T-helper 17 cell (primary cell): Measurements from ENCODE around the gene BPIFB6. TPM values are rescaled to one million over a fixed set of nuclear protein-coding genes. Genes with fewer than 3 reads are reported as not detected.
A peak's percentile ranks its signal among the peaks of the same experiment; 100 is the strongest.

Source experiments
- ATAC-seq: fragments of 150-1000 bp; cut with Tn5 transposase; 2 replicates; pipeline ENCODE4 v1.10.0; 2021; ENCODE audit warnings: mild to moderate bottlenecking, moderate library complexity
- DNase-seq, 3 donors: peaks; one replicate each; pipeline versions ENCODE4 v3.0.0 to v3.0.0-alpha.2; 2020 to 2021
- H3K9me3 ChIP-seq: one replicate; pipeline ENCODE4 v1.7.0; 2013; ENCODE audit warnings: low read length, mild to moderate bottlenecking; ENCODE audit not compliant: control insufficient read depth, poor library complexity, severe bottlenecking
- H3K27ac Mint-ChIP-seq: one replicate; pipeline ENCODE4 v1.8.0; 2022; ENCODE audit warnings: mild to moderate bottlenecking, moderate library complexity, mixed read lengths
- H3K27me3 Mint-ChIP-seq: one replicate; pipeline ENCODE4 v1.8.0; 2022; ENCODE audit warnings: mixed read lengths
- H3K36me3 Mint-ChIP-seq: one replicate; pipeline ENCODE4 v1.8.0; 2022; ENCODE audit warnings: low read depth, mixed read lengths
- H3K4me1 Mint-ChIP-seq: one replicate; pipeline ENCODE4 v1.8.0; 2022; ENCODE audit warnings: mild to moderate bottlenecking, mixed read lengths
- H3K4me3 Mint-ChIP-seq: one replicate; pipeline ENCODE4 v1.8.0; 2022; ENCODE audit warnings: mild to moderate bottlenecking, moderate library complexity, mixed read lengths
- total RNA-seq, 4 donors: library from RNA in 2 of 4; stranded (reverse) in 2 of 4; gene quantifications; one replicate each; pipeline ENCODE4 v1.2.3 and lab custom pipeline; 2022 to 2026

Gene BPIFB6
- total RNA-seq, 2 donors from 2014 or later, result not detected

DNA sequence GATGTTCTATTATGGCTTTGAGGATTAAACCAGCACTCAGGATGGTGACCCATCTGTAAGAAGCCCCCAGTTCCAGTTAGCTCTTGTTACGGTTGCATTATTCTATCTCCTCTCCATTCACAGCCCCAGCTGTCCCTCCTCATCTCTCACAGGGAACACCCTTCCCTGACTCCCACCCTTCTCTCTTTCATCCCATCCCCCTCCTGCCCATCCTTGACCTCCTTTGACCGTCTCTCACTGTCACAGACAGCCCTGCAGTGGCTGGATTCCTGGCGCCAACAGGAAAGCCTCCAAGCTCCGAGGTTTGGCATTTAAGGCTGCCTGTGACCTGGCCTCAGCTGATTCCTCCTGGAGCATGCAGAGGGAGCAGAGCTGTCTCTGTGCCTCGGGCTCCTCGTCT is 43.8 kb downstream of the BPIFB6 start:
- H3K27me3 Mint-ChIP-seq, result no peaks in the 10 kb centered on the region
- no peaks in the 10 kb centered on the region for H3K9me3 ChIP-seq
- peaks cover 8% of the 10 kb centered on the region for H3K4me1 Mint-ChIP-seq
- no peak overlapping the region for H3K4me3 Mint-ChIP-seq
- H3K27ac Mint-ChIP-seq, result no peak overlapping the region
- ATAC-seq (no peak), DNase-seq (no peak)
- peaks cover 2% of the 10 kb centered on the region for H3K36me3 Mint-ChIP-seq

DNA sequence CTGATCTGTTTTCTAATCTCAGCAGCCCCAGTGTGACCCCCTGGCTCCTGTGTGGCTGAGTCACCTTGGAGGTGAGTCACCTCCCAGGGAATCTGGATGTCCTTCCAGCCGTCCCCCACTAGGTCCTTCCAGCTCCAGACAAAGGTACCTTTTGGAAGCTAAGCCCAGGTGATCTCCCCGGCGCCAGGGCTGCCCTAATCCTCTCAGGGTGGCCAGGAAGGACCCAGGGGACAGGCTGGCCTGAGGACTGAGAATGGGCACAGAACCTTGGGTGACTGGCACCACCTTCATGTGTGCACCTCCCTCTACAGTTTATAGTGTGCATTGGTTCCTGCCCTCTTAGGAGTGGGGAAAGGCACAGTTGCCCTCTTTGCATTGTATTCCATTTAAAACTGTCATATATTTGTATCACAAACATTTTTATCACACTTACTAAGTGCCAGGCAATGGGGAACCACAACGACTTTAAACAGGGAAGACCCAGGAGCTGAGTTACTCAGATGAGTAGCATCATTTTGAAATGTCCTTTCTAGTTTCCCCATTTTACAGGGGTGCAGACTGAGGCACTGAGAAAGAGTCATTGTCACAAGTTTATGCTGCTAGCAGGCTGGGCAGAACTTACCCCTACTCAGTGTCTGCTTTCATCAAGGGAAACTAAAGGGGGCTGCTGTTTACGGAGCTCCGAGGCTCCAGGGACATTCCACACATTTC is 45.4 kb downstream of the BPIFB6 start:
- H3K4me1 Mint-ChIP-seq, result peaks cover 6% of the 10 kb centered on the region
- no peak overlapping the region for H3K4me3 Mint-ChIP-seq
- H3K9me3 ChIP-seq, result no peaks in the 10 kb centered on the region
- DNase-seq, result no peak
- H3K36me3 Mint-ChIP-seq, result peaks cover 2% of the 10 kb centered on the region
- ATAC-seq, result no peak
- no peak overlapping the region for H3K27ac Mint-ChIP-seq
- H3K27me3 Mint-ChIP-seq, result no peaks in the 10 kb centered on the region

DNA sequence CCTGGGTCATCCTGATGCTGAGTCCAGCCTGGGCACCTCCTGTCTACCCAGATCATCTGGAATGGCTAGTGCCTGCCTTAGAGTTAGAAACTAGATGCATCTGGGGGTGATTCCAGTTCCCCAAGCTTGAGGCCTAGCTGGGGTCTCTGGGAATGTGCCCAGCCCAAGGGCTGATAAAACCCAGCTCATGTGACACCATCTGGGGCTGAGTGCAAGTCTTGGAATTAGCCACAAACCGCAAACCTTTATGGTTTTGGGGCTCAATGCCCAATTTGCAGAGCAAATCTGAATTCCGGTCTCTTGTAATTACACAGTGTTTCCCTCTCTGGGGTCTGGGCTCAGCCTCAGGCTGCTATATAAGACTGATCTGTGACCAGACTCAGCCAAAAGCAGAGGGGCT is 47.8 kb downstream of the BPIFB6 start, which contains the start of gene BPIFB4:
BPIFB4 (plus strand) TSS at position 385 of the 400 bp plus-strand sequence. CDS start 1,884 bp downstream, outside the sequence.
- H3K4me3 Mint-ChIP-seq, result no peak within 1 kb of the TSS
- ATAC-seq, result no peak

DNA sequence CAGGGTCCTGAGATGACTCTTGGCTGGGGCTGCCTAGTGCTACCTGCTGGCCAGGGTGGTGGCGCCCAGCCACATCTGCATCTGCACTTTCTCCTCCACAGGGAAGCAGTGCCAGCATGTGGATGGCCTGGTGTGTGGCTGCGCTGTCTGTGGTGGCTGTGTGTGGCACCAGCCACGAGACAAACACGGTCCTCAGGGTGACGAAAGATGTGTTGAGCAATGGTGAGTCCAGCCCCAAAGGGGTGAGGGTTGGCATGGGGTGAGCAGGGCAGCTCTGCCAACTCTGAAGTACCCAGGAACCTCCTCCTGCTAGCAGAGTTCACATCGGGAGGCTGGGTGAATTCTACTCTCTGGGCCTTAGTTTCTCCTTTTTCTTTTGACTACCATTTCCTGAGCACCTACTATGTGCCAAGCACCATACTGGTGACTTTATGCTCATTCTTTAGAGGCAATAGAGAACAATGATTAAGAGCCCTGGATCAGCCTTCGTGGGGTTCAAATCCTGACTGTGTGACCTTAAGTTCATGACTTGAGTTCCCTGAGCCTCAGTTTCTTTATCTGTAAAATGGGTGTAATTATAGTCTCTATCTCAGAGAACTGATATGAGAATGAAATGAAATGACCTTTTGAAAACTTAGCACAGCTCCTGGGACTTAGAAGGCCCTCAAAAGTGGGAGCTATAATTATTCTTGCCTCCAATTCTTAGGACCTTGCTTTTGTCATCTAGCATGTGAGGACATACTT is 50.1 kb downstream of the BPIFB6 start:
- no peaks in the 10 kb centered on the region for H3K27me3 Mint-ChIP-seq

More for the DNA sequence above, 47.8 kb downstream of the BPIFB6 start, which contains the start of gene BPIFB4:
- no peaks in the 10 kb centered on the region for H3K9me3 ChIP-seq
- no peak for DNase-seq
- H3K36me3 Mint-ChIP-seq, result peaks cover 2% of the 10 kb centered on the region
- H3K27ac Mint-ChIP-seq, result peak within 1 kb of the TSS; percentile 68
- no peaks in the 10 kb centered on the region for H3K27me3 Mint-ChIP-seq
- H3K4me1 Mint-ChIP-seq, result peaks cover 6% of the 10 kb centered on the region

DNA sequence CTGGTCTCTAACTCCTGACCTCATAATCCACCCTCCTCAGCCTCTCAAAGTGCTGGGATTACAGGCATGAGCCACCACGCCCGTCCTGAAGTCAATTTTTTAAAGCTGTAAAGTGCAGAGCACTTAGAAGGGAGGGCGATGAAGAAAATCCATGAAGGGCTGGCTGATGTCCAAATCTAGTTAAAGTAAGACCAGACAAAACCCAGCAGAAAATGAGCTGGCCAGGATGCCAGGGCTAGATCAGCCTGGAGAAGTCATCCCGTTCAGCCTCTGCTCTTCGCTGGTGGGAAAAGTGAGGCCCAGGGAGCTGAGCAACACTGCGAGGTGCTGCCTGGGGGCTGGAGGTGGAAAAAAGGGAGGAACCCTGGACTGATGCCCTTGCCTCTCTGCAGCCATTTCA is 51.1 kb downstream of the BPIFB6 start:
- Mint-ChIP-seq H3K27me3 (no peaks in the 10 kb centered on the region), H3K4me1 (no peaks in the 10 kb centered on the region), H3K36me3 (no peaks in the 10 kb centered on the region), H3K27ac (no peak overlapping the region), H3K4me3 (no peak overlapping the region)
- H3K9me3 ChIP-seq, result no peaks in the 10 kb centered on the region
- ATAC-seq, result no peak
- no peak for DNase-seq

More for the DNA sequence above, 50.1 kb downstream of the BPIFB6 start:
- no peak overlapping the region for H3K4me3 Mint-ChIP-seq
- no peaks in the 10 kb centered on the region for H3K9me3 ChIP-seq
- H3K36me3 Mint-ChIP-seq, result no peaks in the 10 kb centered on the region
- H3K4me1 Mint-ChIP-seq, result no peaks in the 10 kb centered on the region
- DNase-seq (no peak), ATAC-seq (no peak)
- no peak overlapping the region for H3K27ac Mint-ChIP-seq

DNA sequence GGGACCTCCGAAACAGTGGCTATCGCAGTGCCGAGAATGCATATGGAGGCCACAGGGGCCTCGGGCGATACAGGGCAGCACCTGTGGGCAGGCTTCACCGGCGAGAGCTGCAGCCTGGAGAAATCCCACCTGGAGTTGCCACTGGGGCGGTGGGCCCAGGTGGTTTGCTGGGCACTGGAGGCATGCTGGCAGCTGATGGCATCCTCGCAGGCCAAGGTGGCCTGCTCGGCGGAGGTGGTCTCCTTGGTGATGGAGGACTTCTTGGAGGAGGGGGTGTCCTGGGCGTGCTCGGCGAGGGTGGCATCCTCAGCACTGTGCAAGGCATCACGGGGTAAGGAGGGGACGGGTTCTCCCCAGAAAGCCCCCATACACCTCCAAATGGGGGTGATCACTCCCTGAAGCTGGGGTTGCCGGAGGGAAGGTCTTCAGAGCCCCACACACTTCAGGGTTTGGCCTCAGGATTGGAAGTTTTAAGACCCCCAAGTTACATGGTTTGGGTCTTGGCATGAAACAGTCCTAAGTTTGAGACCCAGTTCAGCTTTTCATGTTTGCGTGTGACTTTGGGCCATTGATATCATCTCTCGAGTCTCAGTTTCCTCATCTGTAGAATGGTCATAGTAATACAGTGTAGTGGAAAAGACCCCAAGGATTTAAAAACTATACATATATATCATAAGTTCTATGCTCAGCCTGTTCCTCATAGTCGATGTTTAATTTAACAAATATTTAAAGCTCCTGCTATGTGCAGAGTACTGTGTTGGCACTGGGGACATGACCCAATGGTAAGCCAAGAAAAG is 52.3 kb downstream of the BPIFB6 start:
- no peak overlapping the region for H3K27ac Mint-ChIP-seq
- H3K4me3 Mint-ChIP-seq, result no peak overlapping the region
- no peaks in the 10 kb centered on the region for H3K27me3 Mint-ChIP-seq
- no peaks in the 10 kb centered on the region for H3K9me3 ChIP-seq
- H3K4me1 Mint-ChIP-seq, result no peaks in the 10 kb centered on the region
- H3K36me3 Mint-ChIP-seq, result no peaks in the 10 kb centered on the region
- ATAC-seq (no peak), DNase-seq (no peak)

DNA sequence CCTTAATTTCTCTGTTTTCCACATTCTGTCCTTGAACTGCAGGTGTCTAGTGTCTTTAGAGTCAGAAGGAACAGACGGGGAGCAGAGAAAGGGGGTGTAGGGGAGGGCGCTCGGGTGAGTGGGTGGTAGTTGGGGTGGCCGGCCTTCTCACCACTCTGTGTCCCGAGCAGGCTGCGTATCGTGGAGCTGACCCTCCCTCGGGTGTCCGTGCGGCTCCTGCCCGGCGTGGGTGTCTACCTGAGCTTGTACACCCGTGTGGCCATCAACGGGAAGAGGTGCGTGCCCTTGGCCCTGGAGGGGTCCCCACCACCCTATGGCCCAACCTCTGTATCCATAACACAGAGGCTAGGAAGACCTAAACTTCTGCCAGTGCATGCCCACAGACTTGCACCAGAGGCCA is 53.3 kb downstream of the BPIFB6 start:
- H3K9me3 ChIP-seq, result no peaks in the 10 kb centered on the region
- Mint-ChIP-seq H3K4me3 (no peak overlapping the region), H3K27ac (no peak overlapping the region), H3K4me1 (no peaks in the 10 kb centered on the region), H3K36me3 (no peaks in the 10 kb centered on the region), H3K27me3 (no peaks in the 10 kb centered on the region)
- ATAC-seq (no peak), DNase-seq (no peak)

DNA sequence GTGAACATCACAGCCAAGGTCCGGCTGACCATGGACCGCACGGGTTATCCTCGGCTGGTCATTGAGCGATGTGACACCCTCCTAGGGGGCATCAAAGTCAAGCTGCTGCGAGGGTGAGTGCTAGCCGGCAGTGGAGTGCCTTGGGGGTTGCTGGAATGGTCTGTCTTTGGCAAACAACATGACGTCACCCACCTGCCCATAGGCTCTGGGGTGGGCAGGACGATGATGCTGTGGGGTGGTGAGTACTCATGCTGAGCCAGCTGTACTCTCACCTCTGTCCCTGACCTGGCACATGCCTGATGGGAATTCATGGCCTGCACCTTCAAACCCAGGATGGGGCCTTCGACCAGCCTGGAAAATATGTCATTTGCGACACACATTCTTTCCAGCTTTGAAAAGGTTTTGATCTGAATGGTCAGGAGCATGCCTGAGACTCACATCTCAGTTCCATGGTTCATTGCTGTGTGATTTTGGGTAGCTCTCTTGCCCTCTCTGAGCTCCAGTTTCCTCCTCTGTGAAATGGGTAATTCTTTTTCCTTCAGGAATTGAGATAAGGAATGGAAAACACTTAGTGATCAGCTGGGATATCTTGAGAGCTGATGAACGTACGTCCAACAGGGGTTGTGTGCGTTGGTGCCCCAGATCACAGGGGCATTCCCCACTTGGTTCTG is 54.7 kb downstream of the BPIFB6 start:
- no peaks in the 10 kb centered on the region for H3K9me3 ChIP-seq
- Mint-ChIP-seq H3K27me3 (no peaks in the 10 kb centered on the region), H3K4me3 (no peak overlapping the region), H3K27ac (peak overlapping the region; percentile 6), H3K4me1 (no peaks in the 10 kb centered on the region), H3K36me3 (no peaks in the 10 kb centered on the region)
- ATAC-seq, result no peak
- DNase-seq, result no peak

DNA sequence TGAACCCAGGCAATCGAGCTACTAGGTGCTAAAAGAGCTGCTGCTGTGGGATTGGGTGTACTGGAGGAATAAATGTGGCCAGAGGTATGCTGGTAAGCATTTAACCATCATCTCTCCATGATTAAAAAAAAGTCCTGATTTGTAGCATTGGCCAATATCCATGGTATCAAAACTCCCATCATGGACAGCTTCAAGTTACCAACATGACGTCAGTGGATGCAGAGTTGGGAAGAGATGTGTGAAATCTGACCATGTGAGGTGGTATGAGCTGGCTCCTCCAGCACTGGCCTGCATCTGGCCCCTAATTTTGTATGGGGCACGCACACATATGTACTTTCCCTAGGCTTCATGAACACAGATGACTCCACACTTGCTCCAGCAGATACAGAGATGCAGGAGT is 59.7 kb downstream of the BPIFB6 start:
- no peaks in the 10 kb centered on the region for H3K27me3 Mint-ChIP-seq
- no peak for DNase-seq
- no peaks in the 10 kb centered on the region for H3K9me3 ChIP-seq
- no peak overlapping the region for H3K27ac Mint-ChIP-seq
- H3K36me3 Mint-ChIP-seq, result no peaks in the 10 kb centered on the region
- H3K4me3 Mint-ChIP-seq, result no peak overlapping the region
- no peaks in the 10 kb centered on the region for H3K4me1 Mint-ChIP-seq
- no peak for ATAC-seq

DNA sequence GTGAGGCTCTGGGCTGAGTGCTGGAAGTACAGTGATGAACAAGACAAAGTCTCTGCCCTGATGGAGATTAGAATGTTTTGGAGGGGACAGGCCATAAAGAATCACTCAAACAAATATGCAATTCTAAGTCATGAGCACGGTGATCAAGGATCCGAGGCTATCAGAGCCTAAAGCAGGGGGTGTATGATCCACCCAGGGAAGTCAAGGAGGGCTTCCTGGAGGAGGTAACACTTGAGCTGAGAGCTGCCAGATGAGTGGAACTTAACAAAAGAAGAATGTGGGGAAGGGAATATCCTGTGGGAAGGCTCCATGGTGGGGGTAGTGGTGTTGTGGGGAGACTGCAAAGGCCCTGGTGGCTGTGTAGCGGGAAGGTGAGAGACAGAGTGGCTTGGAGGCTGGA is 60.2 kb downstream of the BPIFB6 start:
- no peak for DNase-seq

DNA sequence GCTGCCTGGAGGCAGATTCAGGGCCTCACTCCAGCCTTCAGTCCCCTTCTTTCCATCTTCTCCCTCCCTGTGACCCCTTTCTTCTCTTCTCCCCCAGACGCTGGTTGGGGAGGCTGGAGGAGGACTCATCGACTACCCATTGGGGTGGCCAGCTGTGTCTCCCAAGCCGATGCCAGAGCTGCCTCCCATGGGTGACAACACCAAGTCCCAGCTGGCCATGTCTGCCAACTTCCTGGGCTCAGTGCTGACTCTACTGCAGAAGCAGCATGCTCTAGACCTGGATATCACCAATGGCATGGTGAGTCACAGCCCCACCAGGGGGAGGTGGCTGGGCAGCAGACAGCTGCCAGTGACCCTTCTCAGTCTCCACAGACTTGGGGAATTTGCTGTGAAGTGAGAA is 60.9 kb downstream of the BPIFB6 start:
- H3K9me3 ChIP-seq, result no peaks in the 10 kb centered on the region
- DNase-seq (no peak), ATAC-seq (no peak)
- H3K27me3 Mint-ChIP-seq, result no peaks in the 10 kb centered on the region
- H3K36me3 Mint-ChIP-seq, result no peaks in the 10 kb centered on the region
- no peak overlapping the region for H3K4me3 Mint-ChIP-seq
- no peaks in the 10 kb centered on the region for H3K4me1 Mint-ChIP-seq
- H3K27ac Mint-ChIP-seq, result no peak overlapping the region

More for the DNA sequence above, 60.2 kb downstream of the BPIFB6 start:
- no peak for ATAC-seq
- H3K4me1 Mint-ChIP-seq, result no peaks in the 10 kb centered on the region
- peak overlapping the region; percentile 1 for H3K27ac Mint-ChIP-seq
- H3K4me3 Mint-ChIP-seq, result no peak overlapping the region
- no peaks in the 10 kb centered on the region for H3K27me3 Mint-ChIP-seq
- H3K9me3 ChIP-seq, result no peaks in the 10 kb centered on the region
- no peaks in the 10 kb centered on the region for H3K36me3 Mint-ChIP-seq

DNA sequence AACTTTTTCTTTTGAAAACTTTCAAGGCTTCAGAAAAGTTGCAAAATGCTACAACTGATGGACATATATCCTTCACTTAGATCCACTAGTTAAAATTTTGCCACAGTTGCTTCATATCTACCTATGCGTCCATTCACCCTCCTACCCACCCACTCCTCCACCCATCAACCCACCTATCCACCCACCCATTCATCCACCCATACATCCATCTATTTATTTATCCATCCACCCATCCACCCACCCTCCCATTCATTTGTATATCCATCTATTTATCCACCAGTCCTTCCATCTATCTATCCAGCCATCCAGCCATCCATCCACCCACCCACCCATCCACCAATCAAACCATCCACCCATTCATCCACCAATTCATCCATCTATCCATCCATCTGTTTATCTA is 61.6 kb downstream of the BPIFB6 start:
- H3K9me3 ChIP-seq, result no peaks in the 10 kb centered on the region
- DNase-seq (no peak), ATAC-seq (no peak)
- no peaks in the 10 kb centered on the region for H3K27me3 Mint-ChIP-seq
- H3K36me3 Mint-ChIP-seq, result no peaks in the 10 kb centered on the region
- no peak overlapping the region for H3K4me3 Mint-ChIP-seq
- H3K27ac Mint-ChIP-seq, result no peak overlapping the region
- H3K4me1 Mint-ChIP-seq, result no peaks in the 10 kb centered on the region

DNA sequence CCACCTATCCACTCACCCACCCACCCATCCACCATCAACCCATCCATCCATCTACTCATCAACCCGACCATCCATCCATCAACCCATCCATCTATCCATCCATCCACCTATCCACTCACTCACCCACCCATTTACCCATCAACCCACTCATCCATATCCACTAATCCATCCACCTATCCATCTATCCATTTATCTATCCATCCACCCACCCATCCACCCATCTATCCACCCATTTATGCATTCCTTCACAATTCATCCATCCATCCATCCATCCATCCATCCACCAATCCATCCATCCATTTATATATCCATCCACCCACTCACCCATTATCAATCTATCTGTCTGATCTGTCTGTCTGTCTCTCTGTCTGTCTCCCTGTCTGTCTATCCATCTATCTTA is 62.1 kb downstream of the BPIFB6 start:
- Mint-ChIP-seq H3K27ac (no peak overlapping the region), H3K4me3 (no peak overlapping the region), H3K36me3 (no peaks in the 10 kb centered on the region), H3K4me1 (no peaks in the 10 kb centered on the region), H3K27me3 (no peaks in the 10 kb centered on the region)
- DNase-seq (no peak), ATAC-seq (no peak)
- no peaks in the 10 kb centered on the region for H3K9me3 ChIP-seq
